HCT116 (cell line): Measurements from ENCODE around the gene SLC22A7. TPM values are rescaled to one million over a fixed set of nuclear protein-coding genes. Genes with fewer than 3 reads are reported as not detected.

Experiments used
- ATAC-seq: fragments of 200-7000 bp; cut with Tn5 transposase; 2 replicates; pipeline ENCODE4 v1.9.1; 2020; ENCODE audit warnings: mild to moderate bottlenecking, moderate library complexity
- BruUV-seq: library from RNA; stranded (reverse); fragments of 400-500 nt; replicated peaks from 2 replicates; lab custom pipeline; 2021; lab: Mats Ljungman, UMichigan
- CTCF ChIA-PET: fragments of 300-600 bp; sonication (Branson Sonifier 250); formaldehyde crosslinking; loops from one replicate; lab custom pipeline; 2021; ENCODE audit warnings: antibody characterized with exemption; lab: Charles Lee
- POLR2A ChIA-PET: fragments of 300-600, 350-600 bp; sonication (Branson Sonifier 250); formaldehyde crosslinking; loops from one replicate; lab custom pipeline; 2021; ENCODE audit warnings: antibody characterized with exemption; lab: Charles Lee
- RAD21 ChIA-PET, 2 experiments: fragments of 300-600 bp; sonication (Branson Sonifier 250); formaldehyde crosslinking; loops; one replicate each; lab custom pipeline; 2023; ENCODE audit warnings: low total read pairs in 2 of 2; ENCODE audit not compliant: uncharacterized antibody in 2 of 2, unreplicated experiment in 2 of 2, low non-redundant PET in 1 of 2; lab: Charles Lee
- DNase-seq: peaks from one replicate; pipeline ENCODE4 v3.0.0-alpha.2; 2010; ENCODE audit warnings: low read depth, low spot score
- H2AFZ ChIP-seq: fragments of 200-600 bp; shearing (Covaris generic), sonication (generic); 2 replicates; pipeline ENCODE4 v1.6.1; 2017; ENCODE audit warnings: low read depth, mixed run types, mixed read lengths, antibody characterized with exemption, low read length; ENCODE audit not compliant: poor library complexity, severe bottlenecking
- H3K27ac ChIP-seq: 2 replicates; pipeline ENCODE4 v1.5.1; 2012; ENCODE audit warnings: low read depth, low read length
- H3K27me3 ChIP-seq: fragments of 200-600 bp; sonication (generic); 2 replicates; pipeline ENCODE4 v1.6.1; 2016; ENCODE audit warnings: mixed run types, low read length, mixed read lengths; ENCODE audit not compliant: insufficient read depth
- H3K36me3 ChIP-seq, 2 experiments: fragments of 200-500 bp in 1 of 2; fragments of 200-600 bp in 1 of 2; sonication (Bioruptor generic) in 1 of 2; sonication (generic) in 1 of 2; 2 replicates each; pipeline versions ENCODE4 v1.5.1 to v1.6.1; 2014 to 2016; ENCODE audit warnings: low read length in 2 of 2, inconsistent platforms in 1 of 2, mixed read lengths in 1 of 2, mixed run types in 1 of 2; ENCODE audit not compliant: insufficient read depth in 2 of 2, control insufficient read depth in 1 of 2
- H3K4me1 ChIP-seq, 2 experiments: fragments of 200-600 bp in 1 of 2; sonication (generic) in 1 of 2; 2 replicates each; pipeline versions ENCODE4 v1.5.1 to v1.6.1; 2012 to 2017; ENCODE audit warnings: low read length in 2 of 2, inconsistent platforms in 1 of 2, mild to moderate bottlenecking in 1 of 2, mixed read lengths in 1 of 2, mixed run types in 1 of 2, moderate library complexity in 1 of 2; ENCODE audit not compliant: insufficient read depth in 2 of 2, control insufficient read depth in 1 of 2
- H3K4me2 ChIP-seq: fragments of 200-600 bp; sonication (generic); 2 replicates; pipeline ENCODE4 v1.6.1; 2017; ENCODE audit warnings: mixed run types, low read length, mixed read lengths
- H3K4me3 ChIP-seq, 2 experiments: fragments of 200-600 bp in 1 of 2; sonication (generic) in 1 of 2; replicated peaks in 1 of 2; 2 replicates each; pipeline ENCODE4 v1.5.1; 2011 to 2016; ENCODE audit warnings: low read length in 2 of 2, control low read depth in 1 of 2, low read depth in 1 of 2, mild to moderate bottlenecking in 1 of 2, mixed read lengths in 1 of 2, mixed run types in 1 of 2
- H3K79me2 ChIP-seq: fragments of 200-600 bp; sonication (generic); 2 replicates; pipeline ENCODE4 v1.6.1; 2017; ENCODE audit warnings: mild to moderate bottlenecking, mixed run types, low read length, moderate library complexity, mixed read lengths; ENCODE audit not compliant: insufficient read depth
- H3K9ac ChIP-seq: fragments of 200-600 bp; sonication (generic); 2 replicates; pipeline ENCODE4 v1.6.1; 2016; ENCODE audit warnings: low read length, mixed read lengths
- H3K9me2 ChIP-seq: fragments of 200-600 bp; sonication (generic), shearing (Covaris generic); 2 replicates; pipeline ENCODE4 v1.6.1; 2017; ENCODE audit warnings: mixed run types, mild to moderate bottlenecking, moderate library complexity; ENCODE audit not compliant: insufficient read depth
- H3K9me3 ChIP-seq, 2 experiments: fragments of 200-500 bp in 1 of 2; fragments of 200-600 bp in 1 of 2; sonication (Bioruptor generic) in 1 of 2; sonication (generic) in 1 of 2; 2 replicates each; pipeline ENCODE4 v1.6.1; 2014 to 2017; ENCODE audit warnings: low read length in 2 of 2, mixed read lengths in 2 of 2, inconsistent platforms in 1 of 2, low read depth in 1 of 2, mild to moderate bottlenecking in 1 of 2, mixed run types in 1 of 2, moderate library complexity in 1 of 2; ENCODE audit not compliant: control insufficient read depth in 1 of 2, insufficient read depth in 1 of 2
- H4K20me1 ChIP-seq: fragments of 200-600 bp; sonication (generic), shearing (Covaris generic); 2 replicates; pipeline ENCODE4 v1.6.1; 2017; ENCODE audit warnings: mixed run types, mild to moderate bottlenecking, moderate library complexity; ENCODE audit not compliant: insufficient read depth
- ATF3 ChIP-seq: IDR thresholded peaks from 2 replicates; pipeline ENCODE4 v1.6.1; 2012
- CBX3 ChIP-seq: IDR thresholded peaks from 2 replicates; pipeline ENCODE4 v1.6.1; 2012; ENCODE audit warnings: low read depth
- EGR1 ChIP-seq: IDR thresholded peaks from 2 replicates; pipeline ENCODE4 v1.6.1; 2012; ENCODE audit warnings: low read depth
- ELF1 ChIP-seq: IDR thresholded peaks from 2 replicates; pipeline ENCODE4 v1.6.1; 2012; ENCODE audit warnings: low read depth, borderline replicate concordance
- EZH2 ChIP-seq: fragments of 200-600 bp; sonication (generic); IDR thresholded peaks from 2 replicates; pipeline ENCODE4 v1.6.1; 2017; ENCODE audit warnings: antibody characterized with exemption, mixed run types
- MAX ChIP-seq: IDR thresholded peaks from 2 replicates; pipeline ENCODE4 v1.6.1; 2012
- POLR2A ChIP-seq: IDR thresholded peaks from 2 replicates; pipeline ENCODE4 v1.7.0; 2011; ENCODE audit warnings: borderline replicate concordance; ENCODE audit not compliant: insufficient read depth, insufficient read length; ENCODE audit errors: extremely low read depth
- POLR2AphosphoS5 ChIP-seq: IDR thresholded peaks from 2 replicates; pipeline ENCODE4 v1.6.1; 2011; ENCODE audit warnings: mild to moderate bottlenecking, low read depth, low read length, moderate library complexity
- RAD21 ChIP-seq: IDR thresholded peaks from 2 replicates; pipeline ENCODE4 v1.6.1; 2012; ENCODE audit warnings: low read depth, mild to moderate bottlenecking
- REST ChIP-seq: IDR thresholded peaks from 2 replicates; pipeline ENCODE4 v1.6.1; 2012; ENCODE audit warnings: low read depth
- SIN3A ChIP-seq: IDR thresholded peaks from 2 replicates; pipeline ENCODE4 v1.6.1; 2012; ENCODE audit warnings: low read depth
- TCF7L2 ChIP-seq: IDR thresholded peaks from 2 replicates; pipeline ENCODE4 v1.7.0; 2011; ENCODE audit warnings: borderline replicate concordance, inconsistent platforms; ENCODE audit not compliant: insufficient read depth, insufficient read length; ENCODE audit errors: extremely low read depth
- ZBTB33 ChIP-seq: IDR thresholded peaks from 2 replicates; pipeline ENCODE4 v1.6.1; 2011; ENCODE audit warnings: mild to moderate bottlenecking, low read length, moderate library complexity; ENCODE audit not compliant: insufficient replicate concordance; ENCODE audit errors: extremely low read depth
- ZFX ChIP-seq: fragments of 450-650 bp; IDR thresholded peaks from 2 replicates; pipeline ENCODE4 v1.6.1; 2017
- intact Hi-C: fragments of 100-400 bp; cut with micrococcal nuclease; formaldehyde crosslinking; loops from 2 replicates; pipeline ENCODE4 v1.10.0; 2022
- total RNA-seq: library from RNA; stranded (reverse); gene quantifications from one replicate; pipeline ENCODE4 v1.2.1, GENCODE V29; 2021; ENCODE audit not compliant: unreplicated experiment

SLC22A7 gene
- total RNA-seq, 1 experiment from 2014 or later = not detected

GRCh38 chr6:43294536-43294935 lies 3.5 kb upstream of the SLC22A7 start:
- Histone ChIP-seq H4K20me1 (no peaks in the 10 kb centered on the region), H3K36me3 (no peaks in the 10 kb centered on the region), H2AFZ (no peak overlapping the region), H3K9me2 (no peaks in the 10 kb centered on the region), H3K79me2 (no peaks in the 10 kb centered on the region), H3K27ac (no peak overlapping the region), H3K9ac (no peak overlapping the region), H3K4me2 (no peak overlapping the region), H3K9me3 (no peaks in the 10 kb centered on the region), H3K4me3 (no peak overlapping the region), H3K4me1 (no peaks in the 10 kb centered on the region), H3K27me3 (no peaks in the 10 kb centered on the region)
- no TSS peak for BruUV-seq
- DNase-seq (no peak), ATAC-seq (no peak)
- ChIA-PET POLR2A (no interaction called here), RAD21 (no interaction called here), CTCF (no interaction called here)
- intact Hi-C loops = no loop called here
- no peak for TF ChIP-seq POLR2A
- no peak for TF ChIP-seq SIN3A

DNA sequence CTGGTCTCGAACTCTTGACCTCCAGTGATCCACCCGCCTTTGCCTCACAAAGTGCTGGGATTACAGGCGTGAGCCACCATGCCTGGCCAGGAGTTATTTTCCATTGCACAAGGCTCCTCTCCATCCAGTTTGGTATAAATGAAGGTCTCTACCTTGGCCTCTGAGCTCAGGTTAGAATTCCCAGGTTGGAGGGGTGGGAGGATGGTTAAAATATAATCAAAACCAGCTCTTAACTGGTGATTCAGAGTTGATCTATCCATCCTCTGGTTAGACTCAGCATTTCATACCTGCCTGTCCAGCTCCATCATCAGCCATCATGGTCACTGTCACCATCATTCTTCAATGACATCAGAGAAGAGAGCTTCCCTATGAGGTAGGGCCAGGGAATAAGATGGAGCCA lies 2.6 kb upstream of the SLC22A7 start:
- ChIA-PET CTCF (no interaction called here), POLR2A (no interaction called here)
- Histone ChIP-seq H3K4me2 (no peak overlapping the region), H3K27ac (no peak overlapping the region)
- no peak for TF ChIP-seq ZBTB33
- TF ChIP-seq ATF3 = no peak
- no peak for TF ChIP-seq REST
- no peak for TF ChIP-seq EGR1
- no peak for TF ChIP-seq CBX3
- TF ChIP-seq RAD21 = no peak
- TF ChIP-seq POLR2AphosphoS5 = no peak
- no peak for TF ChIP-seq EZH2
- TF ChIP-seq POLR2A = no peak
- no peak for TF ChIP-seq TCF7L2
- TF ChIP-seq ELF1 = no peak
- no peak for TF ChIP-seq MAX
- TF ChIP-seq ZFX = no peak
- TF ChIP-seq, all 23 proteins: peak for 0
- H3K79me2 ChIP-seq = no peaks in the 10 kb centered on the region
- no peak for DNase-seq
- H4K20me1 ChIP-seq = no peaks in the 10 kb centered on the region
- RAD21 ChIA-PET = no interaction called here
- H3K27me3 ChIP-seq = no peaks in the 10 kb centered on the region
- intact Hi-C loops = no loop called here
- H3K4me3 ChIP-seq = no peak overlapping the region
- BruUV-seq = no TSS peak
- no peaks in the 10 kb centered on the region for H3K9me3 ChIP-seq
- H2AFZ ChIP-seq = no peak overlapping the region
- no peak overlapping the region for H3K9ac ChIP-seq
- no peak for ATAC-seq
- H3K36me3 ChIP-seq = no peaks in the 10 kb centered on the region
- H3K4me1 ChIP-seq = no peaks in the 10 kb centered on the region
- H3K9me2 ChIP-seq = no peaks in the 10 kb centered on the region
